OCI-LY7 (cell line): Measurements from ENCODE around the gene SCARF2. TPM values are rescaled to one million over a fixed set of nuclear protein-coding genes. Genes with fewer than 3 reads are reported as not detected.

Experiments used
- BruUV-seq: library from RNA; stranded (reverse); fragments of 400-500 nt; replicated peaks from 2 replicates; lab custom pipeline; 2021; lab: Mats Ljungman, UMichigan
- CTCF ChIA-PET: fragments of 300-600 bp; sonication (Branson Sonifier 250); formaldehyde crosslinking; loops from one replicate; lab custom pipeline; 2022; ENCODE audit warnings: antibody characterized with exemption; ENCODE audit not compliant: unreplicated experiment; lab: Charles Lee
- POLR2A ChIA-PET: fragments of 300-600 bp; sonication (Branson Sonifier 250); formaldehyde crosslinking; loops from one replicate; lab custom pipeline; 2022; ENCODE audit warnings: antibody characterized with exemption; lab: Charles Lee
- DNase-seq: peaks from one replicate; pipeline ENCODE4 v3.0.0-alpha.2; 2015; ENCODE audit warnings: low spot score
- H2AFZ ChIP-seq: fragments of 200-600 bp; sonication (generic), shearing (Covaris generic); 2 replicates; pipeline ENCODE4 v1.6.1; 2014; ENCODE audit warnings: mild to moderate bottlenecking, antibody characterized with exemption, low read length, moderate library complexity
- H3K27ac ChIP-seq: fragments of 200-600 bp; sonication (generic); 2 replicates; pipeline ENCODE4 v1.5.1; 2014; ENCODE audit warnings: mixed run types, low read depth, mild to moderate bottlenecking, moderate library complexity, low read length, inconsistent platforms; ENCODE audit not compliant: poor library complexity, severe bottlenecking
- H3K36me3 ChIP-seq: fragments of 200-600 bp; sonication (generic); 2 replicates; pipeline ENCODE4 v1.6.1; 2014; ENCODE audit warnings: mild to moderate bottlenecking, antibody characterized with exemption, low read length, moderate library complexity, mixed read lengths; ENCODE audit not compliant: insufficient read depth
- H3K4me1 ChIP-seq: fragments of 200-600 bp; sonication (generic); 2 replicates; pipeline ENCODE4 v1.5.1; 2014; ENCODE audit warnings: mild to moderate bottlenecking, low read length; ENCODE audit not compliant: insufficient read depth, poor library complexity, severe bottlenecking
- H3K4me2 ChIP-seq: fragments of 200-600 bp; sonication (generic); 2 replicates; pipeline ENCODE4 v1.6.1; 2014; ENCODE audit warnings: mild to moderate bottlenecking, low read length
- H3K4me3 ChIP-seq: fragments of 200-600 bp; sonication (generic); 2 replicates; pipeline ENCODE4 v1.5.1; 2014; ENCODE audit warnings: mild to moderate bottlenecking, low read depth, low read length; ENCODE audit not compliant: poor library complexity, severe bottlenecking
- H3K79me2 ChIP-seq: fragments of 200-600 bp; sonication (generic); 2 replicates; pipeline ENCODE4 v1.6.1; 2016; ENCODE audit warnings: low read depth, mild to moderate bottlenecking, low read length, moderate library complexity, mixed read lengths; ENCODE audit not compliant: insufficient read depth
- H3K9me2 ChIP-seq: fragments of 200-600 bp; sonication (generic); 2 replicates; pipeline ENCODE4 v1.6.1; 2016; ENCODE audit warnings: mild to moderate bottlenecking, low read length, mixed read lengths; ENCODE audit not compliant: insufficient read depth
- H3K9me3 ChIP-seq: fragments of 200-600 bp; sonication (generic); 2 replicates; pipeline ENCODE4 v1.6.1; 2014; ENCODE audit warnings: mild to moderate bottlenecking, mixed run types, low read length, mixed read lengths
- H4K20me1 ChIP-seq: fragments of 200-600 bp; sonication (generic); 2 replicates; pipeline ENCODE4 v1.6.1; 2014; ENCODE audit warnings: mild to moderate bottlenecking, antibody characterized with exemption, low read length, moderate library complexity, mixed read lengths; ENCODE audit not compliant: insufficient read depth
- EZH2phosphoT487 ChIP-seq: fragments of 200-600 bp; sonication (generic); IDR thresholded peaks from 2 replicates; pipeline ENCODE4 v1.6.1; 2018; ENCODE audit warnings: low read depth, borderline replicate concordance, mild to moderate bottlenecking, mixed run types, antibody characterized with exemption, low read length, moderate library complexity, mixed read lengths
- intact Hi-C: fragments of 100-400 bp; cut with micrococcal nuclease; formaldehyde crosslinking; loops from one replicate; pipeline ENCODE4 v1.10.0; 2022; ENCODE audit not compliant: unreplicated experiment
- total RNA-seq, 2 experiments: library from RNA; depleted of rRNA in 1 of 2; stranded (reverse); fragments of >200 nt in 1 of 2; shearing (Covaris generic) in 1 of 2; gene quantifications; 2 replicates each; pipeline ENCODE4 v1.2.3, GENCODE V29; 2014 to 2022
- TF ChIP-seq, protein P1 (sequence below): fragments of 200-600 bp; sonication (generic); conservative IDR thresholded peaks from 2 replicates; pipeline ENCODE4 v1.5.1; 2014; ENCODE audit warnings: mild to moderate bottlenecking, antibody characterized with exemption, low read length, moderate library complexity, mixed read lengths

Gene SCARF2
- total RNA-seq, 2 experiments from 2014 or later = 1.0 to 2.2 TPM

DNA sequence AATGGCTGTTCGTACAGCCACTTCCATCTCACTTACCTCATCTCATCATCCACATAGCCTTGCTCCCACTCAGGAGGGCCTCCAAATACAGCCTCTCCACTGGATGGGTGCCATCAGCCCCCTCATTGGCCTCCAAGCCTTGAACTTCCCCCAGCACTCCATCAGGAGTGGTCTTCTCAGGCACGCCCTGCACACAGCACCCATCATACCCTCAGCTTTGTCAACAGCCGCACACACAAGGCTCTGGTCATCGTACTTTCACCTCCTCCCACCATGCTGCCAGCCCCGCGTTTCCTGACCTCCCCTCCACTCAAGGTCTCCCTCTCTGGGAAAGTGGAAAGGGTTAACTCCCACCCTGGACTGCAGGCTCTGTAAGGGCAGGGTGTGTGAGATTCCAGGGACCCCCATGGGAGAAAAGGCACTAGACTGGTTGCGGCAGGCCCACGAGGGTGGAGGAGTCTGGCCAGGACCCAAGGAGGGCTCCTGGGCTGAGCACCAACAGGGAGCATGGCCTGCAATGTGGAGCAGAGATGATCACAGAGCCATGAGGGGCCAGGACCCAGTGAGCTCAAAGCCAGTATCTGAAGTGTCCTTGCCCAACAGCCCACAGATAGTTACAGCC is 21.0 kb upstream of the SCARF2 start:
- H3K27ac ChIP-seq = no peak overlapping the region
- no peak overlapping the region for H3K4me2 ChIP-seq
- no peak overlapping the region for H2AFZ ChIP-seq
- intact Hi-C loops = loop anchor here (10.0 kb wide), 1 partner anchor 304 kb away; the partner anchor contains the start of gene CCDC188
- H3K4me1 ChIP-seq = peaks cover 20% of the 10 kb centered on the region
- H4K20me1 ChIP-seq = no peaks in the 10 kb centered on the region
- CTCF ChIA-PET = no interaction called here
- no peaks in the 10 kb centered on the region for H3K9me3 ChIP-seq
- no peak for DNase-seq
- BruUV-seq = no TSS peak
- H3K4me3 ChIP-seq = no peak overlapping the region
- POLR2A ChIA-PET = no interaction called here
- TF ChIP-seq, protein P1, sequence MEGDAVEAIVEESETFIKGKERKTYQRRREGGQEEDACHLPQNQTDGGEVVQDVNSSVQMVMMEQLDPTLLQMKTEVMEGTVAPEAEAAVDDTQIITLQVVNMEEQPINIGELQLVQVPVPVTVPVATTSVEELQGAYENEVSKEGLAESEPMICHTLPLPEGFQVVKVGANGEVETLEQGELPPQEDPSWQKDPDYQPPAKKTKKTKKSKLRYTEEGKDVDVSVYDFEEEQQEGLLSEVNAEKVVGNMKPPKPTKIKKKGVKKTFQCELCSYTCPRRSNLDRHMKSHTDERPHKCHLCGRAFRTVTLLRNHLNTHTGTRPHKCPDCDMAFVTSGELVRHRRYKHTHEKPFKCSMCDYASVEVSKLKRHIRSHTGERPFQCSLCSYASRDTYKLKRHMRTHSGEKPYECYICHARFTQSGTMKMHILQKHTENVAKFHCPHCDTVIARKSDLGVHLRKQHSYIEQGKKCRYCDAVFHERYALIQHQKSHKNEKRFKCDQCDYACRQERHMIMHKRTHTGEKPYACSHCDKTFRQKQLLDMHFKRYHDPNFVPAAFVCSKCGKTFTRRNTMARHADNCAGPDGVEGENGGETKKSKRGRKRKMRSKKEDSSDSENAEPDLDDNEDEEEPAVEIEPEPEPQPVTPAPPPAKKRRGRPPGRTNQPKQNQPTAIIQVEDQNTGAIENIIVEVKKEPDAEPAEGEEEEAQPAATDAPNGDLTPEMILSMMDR = no peak
- no peak for TF ChIP-seq EZH2phosphoT487
- no peaks in the 10 kb centered on the region for H3K79me2 ChIP-seq
- H3K36me3 ChIP-seq = no peaks in the 10 kb centered on the region
- no peaks in the 10 kb centered on the region for H3K9me2 ChIP-seq

DNA sequence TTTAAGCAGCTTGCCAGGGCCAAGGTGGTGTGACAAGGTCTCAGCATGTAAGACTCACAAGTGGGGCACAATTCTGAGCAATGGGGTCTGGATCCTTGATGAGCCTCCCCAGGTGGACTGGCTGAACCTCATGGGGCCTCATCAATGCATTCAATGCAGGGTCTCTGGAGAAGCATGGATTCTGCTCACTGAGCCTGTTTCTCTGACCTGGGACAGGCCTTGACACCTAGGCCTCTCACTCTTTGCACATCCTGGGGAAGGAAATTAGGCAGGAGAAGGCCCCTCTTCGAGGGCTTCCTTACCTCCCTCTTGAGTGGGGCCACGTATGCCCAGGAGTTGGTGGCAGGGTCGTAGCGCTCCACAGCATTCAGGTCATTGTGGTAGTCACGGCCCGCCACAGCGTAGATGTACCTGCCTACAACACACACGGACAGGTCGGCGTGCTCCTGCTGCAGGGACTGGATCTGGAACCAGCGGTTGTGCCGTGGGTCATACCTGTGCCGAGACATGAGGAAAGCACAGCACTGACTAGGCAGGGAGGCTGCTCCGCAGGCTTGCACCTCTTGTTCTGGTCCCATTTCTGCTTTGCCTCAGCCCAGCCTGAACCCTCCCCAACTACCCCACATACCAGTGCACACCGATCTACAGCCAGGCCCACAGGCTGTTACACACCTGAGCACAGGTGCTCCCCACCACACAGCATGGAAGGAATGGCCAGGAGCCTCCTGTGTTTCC is 20.0 kb upstream of the SCARF2 start:
- Histone ChIP-seq H3K9me3 (no peaks in the 10 kb centered on the region), H3K4me3 (no peak overlapping the region), H3K27ac (no peak overlapping the region), H3K9me2 (no peaks in the 10 kb centered on the region), H3K79me2 (no peaks in the 10 kb centered on the region), H3K4me1 (peaks cover 11% of the 10 kb centered on the region), H3K36me3 (no peaks in the 10 kb centered on the region), H3K4me2 (no peak overlapping the region), H2AFZ (no peak overlapping the region), H4K20me1 (no peaks in the 10 kb centered on the region)
- ChIA-PET CTCF (no interaction called here), POLR2A (no interaction called here)
- intact Hi-C loops = loop anchor here (10.0 kb wide), 1 partner anchor 303 kb away; the partner anchor contains the start of gene CCDC188
- BruUV-seq = no TSS peak
- TF ChIP-seq, protein P1 = no peak
- TF ChIP-seq EZH2phosphoT487 = no peak
- DNase-seq = no peak

DNA sequence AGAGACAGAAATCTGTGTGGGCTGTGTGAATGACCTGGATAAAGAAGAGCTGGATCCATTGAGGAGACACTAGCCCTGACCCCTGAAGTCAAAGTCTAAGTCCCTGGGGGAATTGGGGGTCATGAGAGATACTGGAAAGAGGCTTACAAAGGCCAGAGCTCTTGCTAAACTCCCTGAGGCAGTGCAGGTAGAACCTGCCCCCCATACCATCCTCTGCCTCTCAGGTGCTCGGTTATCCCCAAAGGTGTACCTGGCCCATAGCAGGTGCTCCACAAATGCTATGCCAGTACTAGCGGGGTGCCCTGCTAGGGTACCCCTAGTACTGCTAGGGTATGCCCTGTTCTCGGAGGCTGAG is 19.1 kb upstream of the SCARF2 start:
- TF ChIP-seq, protein P1 = no peak
- TF ChIP-seq EZH2phosphoT487 = no peak
- H3K4me1 ChIP-seq = peaks cover 6% of the 10 kb centered on the region
- no peaks in the 10 kb centered on the region for H4K20me1 ChIP-seq
- BruUV-seq = no TSS peak
- peak overlapping the region; percentile 47; the same call in 1 of the 2 replicates for H2AFZ ChIP-seq
- no peak overlapping the region for H3K4me2 ChIP-seq
- H3K27ac ChIP-seq = no peak overlapping the region
- H3K4me3 ChIP-seq = no peak overlapping the region
- ChIA-PET POLR2A (interaction anchor here (0.6 to 0.9 kb wide), 2 partner anchors 39 to 470 kb away, joined by 3 read pairs; no protein-coding TSS in a partner anchor), CTCF (interaction anchor here (0.6 to 1.1 kb wide), 2 partner anchors 29 to 39 kb away, joined by 3 to 6 read pairs; no protein-coding TSS in a partner anchor)
- intact Hi-C loops = loop anchor here (1.0 to 10.0 kb wide), 2 partner anchors 38 to 302 kb away; partner anchors contain the start of gene CCDC188
- H3K9me3 ChIP-seq = no peaks in the 10 kb centered on the region
- no peaks in the 10 kb centered on the region for H3K9me2 ChIP-seq
- no peaks in the 10 kb centered on the region for H3K36me3 ChIP-seq
- no peak for DNase-seq
- H3K79me2 ChIP-seq = no peaks in the 10 kb centered on the region
